A673 (cell line): Measurements from ENCODE around the gene AKAP6. TPM values are rescaled to one million over a fixed set of nuclear protein-coding genes. Genes with fewer than 3 reads are reported as not detected.

Source experiments
- BruUV-seq: library from RNA; stranded (reverse); fragments of 400-500 nt; replicated peaks from 2 replicates; lab custom pipeline; 2021; lab: Mats Ljungman, UMichigan
- CTCF ChIA-PET: fragments of 300-600 bp; sonication (Branson Sonifier 250); formaldehyde crosslinking; loops from one replicate; lab custom pipeline; 2022; ENCODE audit warnings: antibody characterized with exemption; lab: Charles Lee
- POLR2A ChIA-PET: fragments of 300-600 bp; sonication (Branson Sonifier 250); formaldehyde crosslinking; loops from one replicate; lab custom pipeline; 2022; ENCODE audit warnings: antibody characterized with exemption; ENCODE audit not compliant: low non-redundant PET; lab: Charles Lee
- DNase-seq: peaks from one replicate; pipeline ENCODE4 v3.0.0-alpha.2; 2015; ENCODE audit warnings: low spot score
- H3K27ac ChIP-seq: fragments of 200-600 bp; sonication (generic); 2 replicates; pipeline ENCODE4 v1.5.1; 2016; ENCODE audit warnings: mixed run types, low read depth, mild to moderate bottlenecking, mixed read lengths, antibody characterized with exemption, low read length; ENCODE audit not compliant: poor library complexity, severe bottlenecking
- H3K27me3 ChIP-seq: fragments of 200-600 bp; sonication (generic); replicated peaks from 2 replicates; pipeline ENCODE4 v1.6.1; 2017; ENCODE audit warnings: mixed run types, low read depth, mild to moderate bottlenecking, mixed read lengths, antibody characterized with exemption, low read length; ENCODE audit not compliant: insufficient read depth, poor library complexity
- H3K36me3 ChIP-seq: fragments of 200-600 bp; sonication (generic); 2 replicates; pipeline ENCODE4 v1.6.1; 2016; ENCODE audit warnings: mixed run types, mild to moderate bottlenecking, mixed read lengths, antibody characterized with exemption, low read length; ENCODE audit not compliant: insufficient read depth, poor library complexity, severe bottlenecking
- H3K4me1 ChIP-seq: fragments of 200-600 bp; sonication (generic); 2 replicates; pipeline ENCODE4 v1.6.1; 2017; ENCODE audit warnings: mixed run types, mild to moderate bottlenecking, mixed read lengths, antibody characterized with exemption, low read length; ENCODE audit not compliant: insufficient read depth, poor library complexity, severe bottlenecking
- H3K4me3 ChIP-seq: fragments of 200-600 bp; sonication (generic); 2 replicates; pipeline ENCODE4 v1.5.1; 2016; ENCODE audit warnings: low read depth, mixed run types, mild to moderate bottlenecking, mixed read lengths, low read length; ENCODE audit not compliant: poor library complexity, severe bottlenecking
- H3K9me3 ChIP-seq: fragments of 200-600 bp; sonication (generic); 2 replicates; pipeline ENCODE4 v1.6.1; 2016; ENCODE audit warnings: mixed run types, low read depth, mild to moderate bottlenecking, mixed read lengths, antibody characterized with exemption, low read length; ENCODE audit not compliant: poor library complexity, severe bottlenecking
- EZH2 ChIP-seq: fragments of 200-600 bp; sonication (generic); IDR thresholded peaks from 2 replicates; pipeline ENCODE4 v1.6.1; 2017; ENCODE audit warnings: borderline replicate concordance, low read depth, mild to moderate bottlenecking, mixed read lengths, antibody characterized with exemption, low read length; ENCODE audit not compliant: poor library complexity, severe bottlenecking
- intact Hi-C: fragments of 100-400 bp; cut with micrococcal nuclease; formaldehyde crosslinking; loops from one replicate; pipeline ENCODE4 v1.10.0; 2022; ENCODE audit not compliant: unreplicated experiment
- total RNA-seq: library from RNA; stranded (reverse); gene quantifications from 2 replicates; pipeline ENCODE4 v1.2.3, GENCODE V29; 2021
- TF ChIP-seq, protein P1 (sequence below): fragments of 300-800, 200-600 bp; sonication (generic); conservative IDR thresholded peaks from 2 replicates; pipeline ENCODE4 v1.5.1; 2017; ENCODE audit warnings: low read depth, mild to moderate bottlenecking, antibody characterized with exemption, low read length, moderate library complexity, mixed read lengths

Gene AKAP6
- total RNA-seq, 1 experiment from 2014 or later, result 0.73 TPM

DNA sequence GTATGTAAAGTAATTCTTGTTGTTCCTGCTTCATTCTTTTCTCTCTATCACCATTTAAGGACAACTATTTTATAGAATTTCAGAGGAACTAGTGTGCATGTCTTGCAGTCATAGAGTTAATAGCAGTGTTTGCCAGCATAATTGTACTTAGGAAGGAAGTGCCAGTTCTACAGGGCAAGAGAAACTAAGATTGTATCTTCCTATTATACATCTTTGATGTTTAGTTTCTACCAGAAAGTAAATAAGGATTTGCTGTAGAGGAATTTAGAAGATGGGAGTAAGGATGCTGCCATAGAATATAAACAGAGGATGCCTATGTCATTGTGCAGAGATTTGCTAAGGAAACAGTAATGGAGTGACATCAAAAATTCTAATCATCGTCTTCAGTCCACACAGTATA lies 338.7 kb downstream of the AKAP6 start:
- peaks cover 31% of the 10 kb centered on the region for H3K4me1 ChIP-seq
- POLR2A ChIA-PET, result no interaction called here
- no TSS peak for BruUV-seq
- no peak for DNase-seq
- H3K27ac ChIP-seq, result no peak overlapping the region
- no peaks in the 10 kb centered on the region for H3K27me3 ChIP-seq
- CTCF ChIA-PET, result no interaction called here
- no peak overlapping the region for H3K4me3 ChIP-seq
- intact Hi-C loops, result no loop called here
- no peaks in the 10 kb centered on the region for H3K36me3 ChIP-seq
- peaks cover 6% of the 10 kb centered on the region for H3K9me3 ChIP-seq
- TF ChIP-seq, protein P1, sequence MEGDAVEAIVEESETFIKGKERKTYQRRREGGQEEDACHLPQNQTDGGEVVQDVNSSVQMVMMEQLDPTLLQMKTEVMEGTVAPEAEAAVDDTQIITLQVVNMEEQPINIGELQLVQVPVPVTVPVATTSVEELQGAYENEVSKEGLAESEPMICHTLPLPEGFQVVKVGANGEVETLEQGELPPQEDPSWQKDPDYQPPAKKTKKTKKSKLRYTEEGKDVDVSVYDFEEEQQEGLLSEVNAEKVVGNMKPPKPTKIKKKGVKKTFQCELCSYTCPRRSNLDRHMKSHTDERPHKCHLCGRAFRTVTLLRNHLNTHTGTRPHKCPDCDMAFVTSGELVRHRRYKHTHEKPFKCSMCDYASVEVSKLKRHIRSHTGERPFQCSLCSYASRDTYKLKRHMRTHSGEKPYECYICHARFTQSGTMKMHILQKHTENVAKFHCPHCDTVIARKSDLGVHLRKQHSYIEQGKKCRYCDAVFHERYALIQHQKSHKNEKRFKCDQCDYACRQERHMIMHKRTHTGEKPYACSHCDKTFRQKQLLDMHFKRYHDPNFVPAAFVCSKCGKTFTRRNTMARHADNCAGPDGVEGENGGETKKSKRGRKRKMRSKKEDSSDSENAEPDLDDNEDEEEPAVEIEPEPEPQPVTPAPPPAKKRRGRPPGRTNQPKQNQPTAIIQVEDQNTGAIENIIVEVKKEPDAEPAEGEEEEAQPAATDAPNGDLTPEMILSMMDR, result no peak
- TF ChIP-seq EZH2, result no peak

GRCh38 chr14:32669391-32669790 lies 340.3 kb downstream of the AKAP6 start:
- CTCF ChIA-PET, result no interaction called here
- intact Hi-C loops, result no loop called here
- no peak for DNase-seq
- Histone ChIP-seq H3K4me3 (no peak overlapping the region), H3K36me3 (no peaks in the 10 kb centered on the region), H3K27me3 (no peaks in the 10 kb centered on the region), H3K9me3 (peaks cover 6% of the 10 kb centered on the region), H3K4me1 (peaks cover 31% of the 10 kb centered on the region), H3K27ac (no peak overlapping the region)
- POLR2A ChIA-PET, result interaction anchor here (0.5 kb wide), 1 partner anchor 110 kb away, joined by 5 read pairs; no protein-coding TSS in a partner anchor
- no TSS peak for BruUV-seq
- TF ChIP-seq EZH2, result no peak
- TF ChIP-seq, protein P1, result no peak

DNA sequence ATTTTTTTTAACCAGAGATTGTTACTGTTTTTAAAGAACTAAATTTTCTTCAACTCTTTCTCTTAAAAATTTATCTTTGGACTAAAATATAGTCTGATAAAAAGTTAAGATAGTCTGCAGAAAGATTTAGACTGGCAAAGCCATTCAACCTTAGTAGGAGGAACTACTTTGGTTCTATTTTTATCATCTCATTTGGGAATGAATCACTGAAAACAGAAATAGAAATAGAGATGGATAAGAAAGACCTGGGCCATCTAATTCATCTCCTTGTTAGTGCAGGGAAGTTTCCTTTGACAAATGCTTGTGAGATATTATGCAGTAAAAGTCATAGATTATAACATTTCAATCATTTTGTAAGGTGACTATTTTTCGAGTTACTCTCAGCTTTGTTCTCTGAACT lies 346.3 kb downstream of the AKAP6 start:
- POLR2A ChIA-PET, result no interaction called here
- no TSS peak for BruUV-seq
- H3K27ac ChIP-seq, result no peak overlapping the region

More for the DNA sequence above, 346.3 kb downstream of the AKAP6 start:
- no peak for TF ChIP-seq EZH2
- TF ChIP-seq, protein P1, result no peak
- Histone ChIP-seq H3K9me3 (peaks cover 6% of the 10 kb centered on the region), H3K27me3 (no peaks in the 10 kb centered on the region), H3K4me3 (no peak overlapping the region), H3K36me3 (no peaks in the 10 kb centered on the region), H3K4me1 (peaks cover 10% of the 10 kb centered on the region)
- intact Hi-C loops, result no loop called here
- DNase-seq, result no peak
- CTCF ChIA-PET, result no interaction called here
